GM12801 (cell line): ENCODE data around the gene SH2B3.

ENCODE experiments used
- TF ChIP-seq, protein P1 (sequence below): IDR thresholded peaks from one replicate; pipeline ENCODE4 v1.5.1; 2011; ENCODE audit warnings: control low read depth; ENCODE audit not compliant: insufficient read length; ENCODE audit errors: extremely low read depth

Gene SH2B3

GRCh38 chr12:111404362-111405148 is 1.2 kb upstream of the SH2B3 start:
- TF ChIP-seq, protein P1, sequence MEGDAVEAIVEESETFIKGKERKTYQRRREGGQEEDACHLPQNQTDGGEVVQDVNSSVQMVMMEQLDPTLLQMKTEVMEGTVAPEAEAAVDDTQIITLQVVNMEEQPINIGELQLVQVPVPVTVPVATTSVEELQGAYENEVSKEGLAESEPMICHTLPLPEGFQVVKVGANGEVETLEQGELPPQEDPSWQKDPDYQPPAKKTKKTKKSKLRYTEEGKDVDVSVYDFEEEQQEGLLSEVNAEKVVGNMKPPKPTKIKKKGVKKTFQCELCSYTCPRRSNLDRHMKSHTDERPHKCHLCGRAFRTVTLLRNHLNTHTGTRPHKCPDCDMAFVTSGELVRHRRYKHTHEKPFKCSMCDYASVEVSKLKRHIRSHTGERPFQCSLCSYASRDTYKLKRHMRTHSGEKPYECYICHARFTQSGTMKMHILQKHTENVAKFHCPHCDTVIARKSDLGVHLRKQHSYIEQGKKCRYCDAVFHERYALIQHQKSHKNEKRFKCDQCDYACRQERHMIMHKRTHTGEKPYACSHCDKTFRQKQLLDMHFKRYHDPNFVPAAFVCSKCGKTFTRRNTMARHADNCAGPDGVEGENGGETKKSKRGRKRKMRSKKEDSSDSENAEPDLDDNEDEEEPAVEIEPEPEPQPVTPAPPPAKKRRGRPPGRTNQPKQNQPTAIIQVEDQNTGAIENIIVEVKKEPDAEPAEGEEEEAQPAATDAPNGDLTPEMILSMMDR = no peak

DNA sequence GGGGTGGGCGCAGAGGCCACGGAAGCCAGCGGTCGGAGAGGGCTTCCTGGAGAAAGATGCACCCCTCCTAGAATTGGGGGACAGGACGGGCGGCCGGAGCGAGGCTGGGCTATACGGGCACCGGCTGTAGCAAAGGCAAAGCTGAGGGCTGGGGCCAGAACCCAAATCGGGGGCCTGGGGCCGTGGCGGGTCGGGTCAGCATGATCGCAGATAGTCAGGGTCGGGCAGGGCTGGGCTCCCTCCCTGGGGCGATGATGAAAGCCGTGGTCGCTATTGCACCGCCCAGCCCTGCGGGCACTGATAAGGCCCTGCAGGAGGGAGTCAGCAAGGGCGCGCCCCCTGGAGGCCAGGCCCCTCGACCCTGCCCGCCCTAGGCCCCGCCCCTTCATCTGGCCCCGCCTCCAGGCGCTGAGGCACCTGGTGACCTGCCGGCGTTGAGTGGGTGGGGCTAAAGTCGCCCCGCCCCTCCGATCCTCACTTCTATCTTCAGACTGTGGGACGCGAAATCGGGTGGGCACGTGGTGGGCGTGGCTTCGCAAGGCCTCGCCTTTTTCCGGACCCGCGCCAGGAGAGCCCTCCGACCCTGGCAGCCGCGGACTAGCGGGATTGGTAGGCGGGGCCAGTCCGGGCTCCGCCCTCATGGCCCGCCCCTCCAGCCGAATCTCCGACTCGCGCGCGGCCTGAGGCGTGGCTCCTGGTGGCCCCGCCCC is 419 bp upstream of the SH2B3 start:
- TF ChIP-seq, protein P1 = no peak

- TF ChIP-seq, protein P1 = no peak
Measured at GRCh38 chr12:111406474-111407376, 1.0 kb downstream of the SH2B3 start.

DNA sequence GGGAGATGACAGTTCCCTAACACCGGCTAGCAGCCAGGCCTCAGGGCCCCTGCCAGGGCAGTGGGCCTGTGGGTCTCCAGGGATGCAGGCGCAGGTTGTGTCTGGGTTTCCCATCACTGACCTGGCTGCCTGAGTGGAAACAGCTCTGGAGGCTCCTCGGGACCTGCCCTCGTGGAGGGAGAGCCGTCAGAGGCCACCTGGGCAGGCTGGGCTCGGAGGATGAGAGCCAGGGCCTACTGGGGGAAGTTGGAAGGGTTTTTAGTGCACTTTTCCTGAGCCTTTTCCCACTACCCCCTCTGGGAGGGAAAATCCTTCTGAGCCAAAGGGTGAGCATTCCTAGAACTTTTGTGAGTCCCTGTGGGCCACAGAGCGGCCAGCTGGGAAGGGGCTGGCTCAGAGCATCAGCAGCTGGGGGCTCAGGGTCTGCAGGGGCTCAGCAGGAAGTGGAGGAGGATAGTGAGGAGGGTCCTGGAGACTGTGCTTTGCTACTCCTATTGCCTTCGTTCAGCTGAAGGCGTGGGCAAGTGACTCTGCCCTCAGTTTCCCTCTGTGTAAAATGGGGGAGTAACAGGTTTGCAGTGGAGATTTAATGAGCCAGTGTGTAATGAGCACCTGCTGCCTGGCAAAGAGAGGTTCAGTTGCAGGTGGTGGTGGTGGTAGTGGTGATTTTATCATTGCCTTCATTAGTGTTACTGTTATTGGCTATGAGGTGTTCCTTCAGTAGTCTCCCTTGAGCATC is 1.8 kb downstream of the SH2B3 start:
- TF ChIP-seq, protein P1 = no peak

DNA sequence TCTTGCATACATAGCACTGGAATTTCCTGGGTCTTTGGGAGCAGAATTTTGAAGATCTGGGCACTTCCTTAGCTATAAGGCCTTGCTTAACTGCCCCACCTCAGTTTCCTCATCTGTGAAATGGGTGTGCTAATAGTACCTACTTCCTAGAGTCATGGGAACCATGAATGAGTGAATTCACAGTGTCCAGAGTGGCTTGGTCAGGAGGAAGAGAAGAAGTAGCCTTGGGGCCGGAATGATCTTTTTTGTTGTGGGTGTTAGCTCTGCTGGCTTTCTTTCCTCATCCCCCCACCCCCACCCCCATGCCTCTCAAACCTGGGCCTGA is 2.4 kb downstream of the SH2B3 start:
- TF ChIP-seq, protein P1 = no peak

GRCh38 chr12:111408686-111409402 is 3.1 kb downstream of the SH2B3 start:
- TF ChIP-seq, protein P1 = no peak
